ENCODE measurements around the gene DTNA.

Gene DTNA

DNA sequence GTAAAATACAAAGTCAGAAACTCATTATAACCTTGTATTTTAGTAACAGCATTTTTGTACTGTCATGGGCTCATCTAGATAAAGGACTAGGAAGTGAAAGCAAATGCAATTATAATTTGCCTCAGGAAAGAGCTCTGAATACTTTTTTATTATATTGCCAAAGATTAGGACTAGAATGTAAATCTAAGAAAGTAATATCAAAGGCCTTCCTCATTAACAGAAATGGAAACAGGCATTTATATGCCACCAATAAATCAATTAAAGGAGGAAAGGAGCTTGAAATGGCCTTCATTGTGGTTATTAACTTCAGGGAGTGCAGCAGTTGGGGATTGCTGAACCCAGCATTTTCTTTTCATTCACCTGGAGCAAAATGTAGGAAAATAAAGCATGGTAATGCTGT is 39.6 kb downstream of the DTNA start:
- H3K36me3 ChIP-seq (ENCODE audit: control insufficient read depth, low read length) = no peaks in the 10 kb centered on the region

DNA sequence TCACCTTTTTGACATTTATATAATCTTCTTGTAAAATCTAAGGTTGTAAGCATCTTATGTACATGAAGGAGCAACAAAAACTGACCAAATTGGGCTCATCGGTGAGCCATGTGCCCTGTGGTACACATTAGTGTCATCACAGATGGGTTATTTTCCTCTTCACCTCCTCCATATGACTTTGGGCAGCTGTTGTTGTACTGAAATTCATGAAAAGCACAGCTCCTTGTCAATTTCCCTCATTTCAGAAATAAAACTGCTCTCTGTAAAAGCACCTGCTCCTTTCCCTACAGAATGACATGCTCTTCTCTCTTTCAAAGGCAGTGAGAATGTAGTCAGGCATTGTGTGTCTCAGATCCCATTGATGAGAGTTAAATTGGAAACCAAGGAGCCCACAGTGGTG is 42.0 kb downstream of the DTNA start:
- no peaks in the 10 kb centered on the region for H3F3A ChIP-seq (ENCODE audit: control insufficient read depth, insufficient read depth)
- H3K4me3 ChIP-seq (ENCODE audit: low read length) = no peak overlapping the region
- no peak for TF ChIP-seq EZH2phosphoT487 (IDR thresholded peaks at IDR 0.05; ENCODE audit: borderline replicate concordance, low read length)
- TF ChIP-seq CTCF (IDR thresholded peaks at IDR 0.05; ENCODE audit: low read depth, low read length, poor library complexity, severe bottlenecking) = no peak
- no peak overlapping the region for H3K27ac ChIP-seq (ENCODE audit: low read depth, low read length)
- H3K4me2 ChIP-seq (ENCODE audit: low read length) = no peak overlapping the region
- H3K79me2 ChIP-seq (ENCODE audit: control insufficient read depth, low read length) = no peaks in the 10 kb centered on the region
- no peaks in the 10 kb centered on the region for H3K36me3 ChIP-seq (ENCODE audit: control insufficient read depth, low read length)
- no peaks in the 10 kb centered on the region for H4K20me1 ChIP-seq (ENCODE audit: control insufficient read depth, insufficient read depth, low read depth, low read length)
- H3K9me3 ChIP-seq (ENCODE audit: control insufficient read depth, insufficient read depth, low read length) = no peaks in the 10 kb centered on the region
- H3K9me2 ChIP-seq (replicated peaks; ENCODE audit: control insufficient read depth, low read length) = no peaks in the 10 kb centered on the region
- no peaks in the 10 kb centered on the region; the same call in 1 of the 2 replicates for H3K27me3 ChIP-seq (ENCODE audit: control insufficient read depth, low read length)
- H3K4me1 ChIP-seq (ENCODE audit: control insufficient read depth, low read length) = no peaks in the 10 kb centered on the region

More for the DNA sequence above, 39.6 kb downstream of the DTNA start:
- Histone ChIP-seq H3K4me1 (ENCODE audit: control insufficient read depth, low read length) (no peaks in the 10 kb centered on the region), H3K9me3 (ENCODE audit: control insufficient read depth, insufficient read depth, low read length) (no peaks in the 10 kb centered on the region), H4K20me1 (ENCODE audit: control insufficient read depth, insufficient read depth, low read depth, low read length) (no peaks in the 10 kb centered on the region), H3K79me2 (ENCODE audit: control insufficient read depth, low read length) (no peaks in the 10 kb centered on the region), H3F3A (ENCODE audit: control insufficient read depth, insufficient read depth) (no peaks in the 10 kb centered on the region), H3K9me2 (replicated peaks; ENCODE audit: control insufficient read depth, low read length) (no peaks in the 10 kb centered on the region), H3K4me2 (ENCODE audit: low read length) (no peak overlapping the region), H3K27me3 (ENCODE audit: control insufficient read depth, low read length) (no peaks in the 10 kb centered on the region; the same call in 1 of the 2 replicates), H3K27ac (ENCODE audit: low read depth, low read length) (no peak overlapping the region), H3K4me3 (ENCODE audit: low read length) (no peak overlapping the region)
- no peak for TF ChIP-seq EZH2phosphoT487 (IDR thresholded peaks at IDR 0.05; ENCODE audit: borderline replicate concordance, low read length)
- TF ChIP-seq CTCF (IDR thresholded peaks at IDR 0.05; ENCODE audit: low read depth, low read length, poor library complexity, severe bottlenecking) = no peak

- Histone ChIP-seq H3K4me1 (ENCODE audit: control insufficient read depth, low read length) (no peaks in the 10 kb centered on the region), H3K27me3 (ENCODE audit: control insufficient read depth, low read length) (no peaks in the 10 kb centered on the region; the same call in 1 of the 2 replicates), H3K9me2 (replicated peaks; ENCODE audit: control insufficient read depth, low read length) (no peaks in the 10 kb centered on the region), H3K4me2 (ENCODE audit: low read length) (no peak overlapping the region), H3K27ac (ENCODE audit: low read depth, low read length) (no peak overlapping the region), H3K36me3 (ENCODE audit: control insufficient read depth, low read length) (no peaks in the 10 kb centered on the region), H3K79me2 (ENCODE audit: control insufficient read depth, low read length) (no peaks in the 10 kb centered on the region), H4K20me1 (ENCODE audit: control insufficient read depth, insufficient read depth, low read depth, low read length) (no peaks in the 10 kb centered on the region), H3K9me3 (ENCODE audit: control insufficient read depth, insufficient read depth, low read length) (no peaks in the 10 kb centered on the region), H3K4me3 (ENCODE audit: low read length) (no peak overlapping the region), H3F3A (ENCODE audit: control insufficient read depth, insufficient read depth) (no peaks in the 10 kb centered on the region)
- TF ChIP-seq CTCF (IDR thresholded peaks at IDR 0.05; ENCODE audit: low read depth, low read length, poor library complexity, severe bottlenecking) = no peak
- no peak for TF ChIP-seq EZH2phosphoT487 (IDR thresholded peaks at IDR 0.05; ENCODE audit: borderline replicate concordance, low read length)
These were observed 44.2 kb downstream of the DTNA start for GRCh38 chr18:34754300-34754699.

All from DOHH2 (cell line).